H1 (cell line): Measurements from ENCODE around the gene JMJD1C.

ENCODE experiments used
- ATF3 ChIP-seq: IDR thresholded peaks from 2 replicates; pipeline ENCODE4 v1.6.1; 2011; ENCODE audit warnings: low read depth, mild to moderate bottlenecking, low read length; ENCODE audit not compliant: insufficient read depth
- CHD2 ChIP-seq: IDR thresholded peaks from 2 replicates; pipeline ENCODE4 v1.6.1; 2012; ENCODE audit warnings: low read length, improper control_type of control experiment
- EGR1 ChIP-seq: IDR thresholded peaks from 2 replicates; pipeline ENCODE4 v1.6.1; 2011; ENCODE audit warnings: low read depth, low read length, borderline replicate concordance
- EZH2 ChIP-seq: fragments of 200-600 bp; sonication (generic); IDR thresholded peaks from 2 replicates; pipeline ENCODE4 v1.7.1; 2012; ENCODE audit warnings: low read depth, mild to moderate bottlenecking, moderate library complexity, low read length, inconsistent platforms; ENCODE audit not compliant: severe bottlenecking
- HDAC6 ChIP-seq: IDR thresholded peaks from one replicate; pipeline ENCODE4 v1.7.1; 2012; ENCODE audit warnings: low read depth, mild to moderate bottlenecking, inconsistent platforms, low read length, moderate library complexity
- NRF1 ChIP-seq: IDR thresholded peaks from 2 replicates; pipeline ENCODE4 v1.6.1; 2011; ENCODE audit warnings: mild to moderate bottlenecking, low read depth, low read length, improper control_type of control experiment
- RFX5 ChIP-seq: IDR thresholded peaks from 2 replicates; pipeline ENCODE4 v1.6.1; 2011; ENCODE audit warnings: low read depth, low read length, improper control_type of control experiment, borderline replicate concordance
- SP1 ChIP-seq: IDR thresholded peaks from 2 replicates; pipeline ENCODE4 v1.6.1; 2011; ENCODE audit warnings: low read depth, low read length
- YY1 ChIP-seq: IDR thresholded peaks from 2 replicates; pipeline ENCODE4 v1.6.1; 2011; ENCODE audit warnings: low read depth, mild to moderate bottlenecking, low read length
- TF ChIP-seq, protein P1 (sequence below), 3 experiments: IDR thresholded peaks; 1 replicate in 2 of 3; 2 replicates in 1 of 3; pipeline versions ENCODE4 v1.5.1 to v1.6.1; 2011; ENCODE audit warnings: low read length in 3 of 3, mild to moderate bottlenecking in 3 of 3, inconsistent platforms in 2 of 3, low read depth in 1 of 3, moderate library complexity in 1 of 3; ENCODE audit not compliant: insufficient read depth in 1 of 3; ENCODE audit errors: control extremely low read depth in 1 of 3
- TF ChIP-seq, protein P2 (sequence below): IDR thresholded peaks from 2 replicates; pipeline ENCODE4 v1.6.1; 2011; ENCODE audit warnings: low read length, improper control_type of control experiment

DNA sequence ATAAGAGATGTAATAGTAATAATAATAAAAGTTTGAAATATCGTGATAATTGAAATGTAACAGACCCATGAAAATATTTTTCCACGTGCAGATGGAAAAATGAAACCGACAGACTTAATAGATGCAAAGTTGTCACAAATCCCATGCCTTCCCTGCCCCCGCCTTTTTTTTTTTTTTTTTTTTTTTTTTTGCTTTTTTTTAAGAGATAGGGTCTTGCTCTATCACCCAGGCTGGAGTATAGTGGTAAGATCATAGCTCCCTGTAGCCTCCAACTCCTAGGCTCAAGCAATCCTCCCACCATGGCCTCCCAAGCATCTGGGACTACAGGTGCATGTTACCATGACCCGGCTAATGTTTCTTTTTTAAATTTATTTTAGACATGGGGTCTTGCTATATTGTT is 80.5 kb downstream of the JMJD1C start:
- TF ChIP-seq, protein P1, sequence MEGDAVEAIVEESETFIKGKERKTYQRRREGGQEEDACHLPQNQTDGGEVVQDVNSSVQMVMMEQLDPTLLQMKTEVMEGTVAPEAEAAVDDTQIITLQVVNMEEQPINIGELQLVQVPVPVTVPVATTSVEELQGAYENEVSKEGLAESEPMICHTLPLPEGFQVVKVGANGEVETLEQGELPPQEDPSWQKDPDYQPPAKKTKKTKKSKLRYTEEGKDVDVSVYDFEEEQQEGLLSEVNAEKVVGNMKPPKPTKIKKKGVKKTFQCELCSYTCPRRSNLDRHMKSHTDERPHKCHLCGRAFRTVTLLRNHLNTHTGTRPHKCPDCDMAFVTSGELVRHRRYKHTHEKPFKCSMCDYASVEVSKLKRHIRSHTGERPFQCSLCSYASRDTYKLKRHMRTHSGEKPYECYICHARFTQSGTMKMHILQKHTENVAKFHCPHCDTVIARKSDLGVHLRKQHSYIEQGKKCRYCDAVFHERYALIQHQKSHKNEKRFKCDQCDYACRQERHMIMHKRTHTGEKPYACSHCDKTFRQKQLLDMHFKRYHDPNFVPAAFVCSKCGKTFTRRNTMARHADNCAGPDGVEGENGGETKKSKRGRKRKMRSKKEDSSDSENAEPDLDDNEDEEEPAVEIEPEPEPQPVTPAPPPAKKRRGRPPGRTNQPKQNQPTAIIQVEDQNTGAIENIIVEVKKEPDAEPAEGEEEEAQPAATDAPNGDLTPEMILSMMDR (IDR thresholded peaks at IDR 0.05; ENCODE audit: control extremely low read depth in 1 of 3, insufficient read depth in 1 of 3, low read depth in 1 of 3, low read length in 3 of 3): no peak
- no peak for TF ChIP-seq EGR1
- TF ChIP-seq SP1: no peak
- TF ChIP-seq EZH2: no peak
- TF ChIP-seq YY1: no peak
- TF ChIP-seq HDAC6: no peak
- no peak for TF ChIP-seq RFX5
- TF ChIP-seq, protein P2, sequence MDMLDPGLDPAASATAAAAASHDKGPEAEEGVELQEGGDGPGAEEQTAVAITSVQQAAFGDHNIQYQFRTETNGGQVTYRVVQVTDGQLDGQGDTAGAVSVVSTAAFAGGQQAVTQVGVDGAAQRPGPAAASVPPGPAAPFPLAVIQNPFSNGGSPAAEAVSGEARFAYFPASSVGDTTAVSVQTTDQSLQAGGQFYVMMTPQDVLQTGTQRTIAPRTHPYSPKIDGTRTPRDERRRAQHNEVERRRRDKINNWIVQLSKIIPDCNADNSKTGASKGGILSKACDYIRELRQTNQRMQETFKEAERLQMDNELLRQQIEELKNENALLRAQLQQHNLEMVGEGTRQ: no peak
- TF ChIP-seq CHD2: no peak
- TF ChIP-seq NRF1: no peak
- no peak for TF ChIP-seq ATF3
